IPS DF 6.9 (cell line): ENCODE results near the gene QTRT2.

Source experiments
- DNase-seq: peaks from one replicate; pipeline ENCODE4 v3.0.0-alpha.2; 2013; ENCODE audit warnings: low read depth, low spot score
- H3K27ac ChIP-seq: one replicate; pipeline ENCODE4 v1.5.1; 2013; ENCODE audit warnings: low read length, control low read depth
- H3K27me3 ChIP-seq: 2 replicates; pipeline ENCODE4 v1.6.1; 2013; ENCODE audit warnings: mild to moderate bottlenecking, low read length; ENCODE audit not compliant: control insufficient read depth, insufficient read depth
- H3K36me3 ChIP-seq: 2 replicates; pipeline ENCODE4 v1.6.1; 2013; ENCODE audit warnings: low read length; ENCODE audit not compliant: control insufficient read depth, insufficient read depth
- H3K4me1 ChIP-seq: 2 replicates; pipeline ENCODE4 v1.6.1; 2013; ENCODE audit warnings: low read length; ENCODE audit not compliant: control insufficient read depth, insufficient read depth
- H3K4me3 ChIP-seq: 2 replicates; pipeline ENCODE4 v1.5.1; 2013; ENCODE audit warnings: mild to moderate bottlenecking, low read length
- H3K9me3 ChIP-seq: 2 replicates; pipeline ENCODE4 v1.6.1; 2013; ENCODE audit warnings: low read length, inconsistent platforms; ENCODE audit not compliant: control insufficient read depth, insufficient read depth
- WGBS: extraction: QIAGEN DNeasy Blood & Tissue Kit; methylation state at CpG from one replicate; pipeline ENCODE4 v1.1.7; 2013; ENCODE audit warnings: mixed read lengths, missing lambda C conversion rate; ENCODE audit not compliant: insufficient read length, insufficient coverage; 5-methylcytosine and 5-hydroxymethylcytosine counted together

QTRT2 gene

GRCh38 chr3:114076711-114077110 is 20.2 kb downstream of the QTRT2 start:
- H3K4me3 ChIP-seq = no peak overlapping the region
- H3K4me1 ChIP-seq = no peaks in the 10 kb centered on the region
- no CpG with 5 or more reads among the region's 6 CpGs for WGBS

GRCh38 chr3:114078126-114078525 is 21.6 kb downstream of the QTRT2 start:
- Histone ChIP-seq H3K4me3 (no peak overlapping the region), H3K4me1 (no peaks in the 10 kb centered on the region), H3K36me3 (peaks cover 8% of the 10 kb centered on the region), H3K27ac (no peak overlapping the region), H3K9me3 (no peaks in the 10 kb centered on the region), H3K27me3 (no peaks in the 10 kb centered on the region)
- DNase-seq = no peak

More at GRCh38 chr3:114076711-114077110, 20.2 kb downstream of the QTRT2 start:
- no peaks in the 10 kb centered on the region for H3K27me3 ChIP-seq
- peaks cover 12% of the 10 kb centered on the region for H3K36me3 ChIP-seq
- DNase-seq = no peak
- no peaks in the 10 kb centered on the region for H3K9me3 ChIP-seq
- no peak overlapping the region for H3K27ac ChIP-seq

- no CpG with 5 or more reads among the region's 5 CpGs for WGBS
- Histone ChIP-seq H3K36me3 (peaks cover 9% of the 10 kb centered on the region), H3K4me3 (no peak overlapping the region), H3K27ac (no peak overlapping the region), H3K9me3 (no peaks in the 10 kb centered on the region), H3K27me3 (no peaks in the 10 kb centered on the region), H3K4me1 (no peaks in the 10 kb centered on the region)
- DNase-seq = no peak
Measured at GRCh38 chr3:114079761-114080160, 23.2 kb downstream of the QTRT2 start.

GRCh38 chr3:114080201-114080600 is 23.7 kb downstream of the QTRT2 start:
- no peaks in the 10 kb centered on the region for H3K9me3 ChIP-seq
- no peak overlapping the region for H3K27ac ChIP-seq
- H3K4me3 ChIP-seq = no peak overlapping the region
- H3K36me3 ChIP-seq = peaks cover 9% of the 10 kb centered on the region
- H3K27me3 ChIP-seq = no peaks in the 10 kb centered on the region
- H3K4me1 ChIP-seq = no peaks in the 10 kb centered on the region
- DNase-seq = no peak

GRCh38 chr3:114081037-114081436 is 24.5 kb downstream of the QTRT2 start:
- no peak for DNase-seq
- Histone ChIP-seq H3K9me3 (no peaks in the 10 kb centered on the region), H3K36me3 (peaks cover 12% of the 10 kb centered on the region), H3K27ac (no peak overlapping the region), H3K4me3 (no peak overlapping the region), H3K27me3 (no peaks in the 10 kb centered on the region), H3K4me1 (no peaks in the 10 kb centered on the region)

GRCh38 chr3:114083112-114083511 is 26.6 kb downstream of the QTRT2 start:
- no peaks in the 10 kb centered on the region for H3K4me1 ChIP-seq
- H3K27ac ChIP-seq = no peak overlapping the region
- H3K4me3 ChIP-seq = no peak overlapping the region
- no CpG with 5 or more reads among the region's 2 CpGs for WGBS
- no peaks in the 10 kb centered on the region for H3K9me3 ChIP-seq
- no peaks in the 10 kb centered on the region for H3K27me3 ChIP-seq
- H3K36me3 ChIP-seq = peaks cover 11% of the 10 kb centered on the region; the same call in 1 of the 2 replicates
- DNase-seq = no peak

- no CpG with 5 or more reads among the region's 2 CpGs for WGBS
- Histone ChIP-seq H3K27ac (no peak overlapping the region), H3K9me3 (no peaks in the 10 kb centered on the region), H3K36me3 (peaks cover 11% of the 10 kb centered on the region; the same call in 1 of the 2 replicates), H3K4me3 (no peak overlapping the region), H3K27me3 (no peaks in the 10 kb centered on the region), H3K4me1 (no peaks in the 10 kb centered on the region)
- DNase-seq = no peak
Measured at GRCh38 chr3:114086356-114086755, 29.8 kb downstream of the QTRT2 start.

- no peaks in the 10 kb centered on the region; the same call in 1 of the 2 replicates for H3K27me3 ChIP-seq
- no peaks in the 10 kb centered on the region for H3K4me1 ChIP-seq
- no peak for DNase-seq
- no peak overlapping the region for H3K27ac ChIP-seq
- no peak overlapping the region for H3K4me3 ChIP-seq
- H3K36me3 ChIP-seq = peaks cover 7% of the 10 kb centered on the region; the same call in 1 of the 2 replicates
- H3K9me3 ChIP-seq = no peaks in the 10 kb centered on the region
Measured at GRCh38 chr3:114089675-114090074, 33.1 kb downstream of the QTRT2 start.

- no peak for DNase-seq
- H3K4me1 ChIP-seq = no peaks in the 10 kb centered on the region
- no peaks in the 10 kb centered on the region for H3K36me3 ChIP-seq
- no peak overlapping the region for H3K27ac ChIP-seq
- H3K9me3 ChIP-seq = no peaks in the 10 kb centered on the region
- H3K27me3 ChIP-seq = no peaks in the 10 kb centered on the region; the same call in 1 of the 2 replicates
- WGBS = 100% methylated on average over 1 of the region's 13 CpGs
- H3K4me3 ChIP-seq = no peak overlapping the region
Measured at GRCh38 chr3:114092151-114093015, 35.8 kb downstream of the QTRT2 start.

- Histone ChIP-seq H3K36me3 (no peaks in the 10 kb centered on the region), H3K27ac (no peak overlapping the region), H3K4me3 (no peak overlapping the region), H3K4me1 (no peaks in the 10 kb centered on the region), H3K9me3 (no peaks in the 10 kb centered on the region), H3K27me3 (no peaks in the 10 kb centered on the region; the same call in 1 of the 2 replicates)
- no CpG with 5 or more reads among the region's 3 CpGs for WGBS
- DNase-seq = no peak
Measured at GRCh38 chr3:114093016-114093380, 36.5 kb downstream of the QTRT2 start.

GRCh38 chr3:114093596-114093995 is 37.1 kb downstream of the QTRT2 start:
- WGBS = no CpG with 5 or more reads among the region's 2 CpGs

More at GRCh38 chr3:114093596-114093995, 37.1 kb downstream of the QTRT2 start:
- Histone ChIP-seq H3K27ac (no peak overlapping the region), H3K27me3 (no peaks in the 10 kb centered on the region; the same call in 1 of the 2 replicates), H3K4me1 (no peaks in the 10 kb centered on the region), H3K9me3 (no peaks in the 10 kb centered on the region), H3K4me3 (no peak overlapping the region), H3K36me3 (no peaks in the 10 kb centered on the region)
- DNase-seq = no peak
